Transverse colon (tissue), 3 donors: ENCODE data around the gene C3AR1.

Experiments
- CTCF ChIP-seq, 5 experiments: fragments of 200-600 bp in 3 of 5; fragments of 450-650 bp in 2 of 5; sonication (generic) in 3 of 5; IDR thresholded peaks; 1 replicate in 2 of 5; 2 replicates in 3 of 5; pipeline ENCODE4 v1.5.1; 2016 to 2017; ENCODE audit warnings: antibody characterized with exemption in 5 of 5, inconsistent platforms in 3 of 5, mild to moderate bottlenecking in 2 of 5, moderate library complexity in 1 of 5
- POLR2A ChIP-seq: fragments of 450-650 bp; IDR thresholded peaks from one replicate; pipeline ENCODE4 v1.6.1; 2016; ENCODE audit warnings: antibody characterized with exemption, mild to moderate bottlenecking, moderate library complexity

- TF ChIP-seq POLR2A (no peak), CTCF (IDR thresholded peaks at IDR 0.05) (no peak)
Measured at GRCh38 chr12:8057306-8057705, 8.9 kb downstream of the C3AR1 start.
